ENCODE measurements around the gene CNIH1. TPM values are rescaled to one million over a fixed set of nuclear protein-coding genes. Genes with fewer than 3 reads are reported as not detected.
A peak's percentile ranks its signal among the peaks of the same experiment; 100 is the strongest.
"Not testable (repeated sequence)": the region's sequence is repeated elsewhere in the genome, so short reads cannot be mapped to it uniquely, and the experiment has no call there.

CNIH1 gene
- total RNA-seq, 2 donors from 2014 or later: 51.7 to 56.8 TPM

DNA sequence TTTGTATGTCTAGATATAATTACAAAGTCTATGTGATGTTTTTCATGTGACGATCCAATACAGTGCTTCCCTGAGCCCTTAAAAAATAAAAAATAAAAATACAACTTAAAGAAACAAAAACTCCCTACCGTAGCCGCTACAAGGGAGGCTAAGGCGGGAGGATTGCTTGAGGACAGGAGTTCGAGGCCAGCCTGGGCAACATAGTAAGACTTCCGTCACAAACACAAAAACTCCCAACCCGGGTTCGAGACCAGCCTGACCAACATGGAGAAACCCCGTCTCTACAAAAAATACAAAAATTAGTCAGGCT lies 45.0 kb downstream of the CNIH1 start:
- DNase-seq (ENCODE audit: low spot score) (no peak), ATAC-seq (no peak)
- H3K4me1 Mint-ChIP-seq (ENCODE audit: low read depth in 2 of 2): peaks cover 7 to 16% of the 10 kb centered on the region in 2 donors

DNA sequence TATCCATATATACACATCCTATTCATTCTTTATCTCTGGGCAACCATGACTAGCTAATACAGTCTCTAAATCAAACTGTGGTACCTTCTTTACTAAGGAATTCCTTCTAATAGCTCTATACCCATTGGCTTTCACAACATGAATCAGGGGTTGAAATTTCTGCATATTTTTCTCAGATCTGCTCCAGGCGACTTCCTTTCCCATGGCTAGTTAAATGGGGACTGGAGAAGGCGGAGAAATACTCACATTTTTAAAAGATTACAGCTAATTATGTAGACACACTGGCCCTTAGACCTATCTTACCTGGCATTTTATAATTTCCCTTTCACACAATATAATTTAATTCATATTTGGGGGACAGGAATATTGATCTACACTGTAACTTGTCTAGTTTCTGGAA lies 45.5 kb downstream of the CNIH1 start:
- ATAC-seq (no peak), DNase-seq (ENCODE audit: low spot score) (no peak)
- Mint-ChIP-seq H3K4me3 (no peak overlapping the region), H3K9me3 (no peaks in the 10 kb centered on the region), H3K27me3 (peaks cover under 1 to 12% of the 10 kb centered on the region in 2 donors), H3K4me1 (ENCODE audit: low read depth in 2 of 2) (peaks cover 7 to 16% of the 10 kb centered on the region in 2 donors), H3K36me3 (no peaks in the 10 kb centered on the region), H3K27ac (no peak overlapping the region)

More for the DNA sequence above, 45.0 kb downstream of the CNIH1 start:
- Mint-ChIP-seq H3K9me3 (no peaks in the 10 kb centered on the region), H3K4me3 (peak overlapping the region; percentile 80), H3K36me3 (no peaks in the 10 kb centered on the region), H3K27ac (peak overlapping the region; percentile 67 to 82), H3K27me3 (peaks cover 0 to 7% of the 10 kb centered on the region in 2 donors)

DNA sequence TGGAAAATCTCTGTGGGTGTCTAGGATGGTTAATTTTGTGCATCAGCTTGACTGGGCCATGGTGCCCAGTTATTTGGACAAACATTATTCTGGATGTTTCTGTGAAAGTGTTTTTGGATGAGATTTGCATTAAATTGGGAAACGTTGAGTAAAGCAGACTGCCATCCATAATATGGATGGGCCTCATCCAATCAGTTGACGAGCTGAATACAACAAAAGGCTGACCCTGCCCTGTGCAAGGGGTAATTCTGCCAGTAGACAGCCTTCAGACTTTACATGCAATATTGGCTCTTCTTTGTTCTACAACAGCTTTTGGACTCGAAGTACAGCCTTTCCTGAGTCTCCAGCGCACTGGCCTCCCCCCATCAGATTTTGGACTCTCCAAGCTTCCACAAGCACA lies 45.9 kb downstream of the CNIH1 start:
- Mint-ChIP-seq H3K4me1 (ENCODE audit: low read depth in 2 of 2) (peaks cover 7 to 16% of the 10 kb centered on the region in 2 donors), H3K9me3 (no peaks in the 10 kb centered on the region), H3K4me3 (no peak overlapping the region), H3K27me3 (peaks cover 2 to 15% of the 10 kb centered on the region in 2 donors), H3K27ac (no peak overlapping the region), H3K36me3 (no peaks in the 10 kb centered on the region)
- ATAC-seq: no peak
- no peak for DNase-seq (ENCODE audit: low spot score)

DNA sequence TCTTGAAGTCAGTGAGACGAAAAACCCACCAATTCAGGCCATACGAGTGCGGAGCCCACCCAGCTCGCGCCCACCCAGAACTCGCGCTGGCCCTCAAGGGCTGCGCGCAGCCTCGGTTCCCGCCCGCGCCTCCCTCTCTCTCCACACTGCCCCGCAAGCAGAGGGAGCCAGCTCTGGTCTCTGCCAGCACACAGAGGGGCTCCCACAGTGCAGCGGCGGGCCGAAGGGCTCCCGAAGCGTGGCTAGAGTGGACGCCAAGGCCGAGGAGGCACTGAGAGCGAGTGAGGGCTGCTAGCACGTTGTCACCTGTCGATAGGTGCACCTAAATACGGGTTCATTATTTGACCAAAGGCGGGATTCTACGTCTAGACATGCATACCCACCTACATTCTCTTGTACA lies 46.6 kb downstream of the CNIH1 start:
- H3K36me3 Mint-ChIP-seq: no peaks in the 10 kb centered on the region
- DNase-seq (ENCODE audit: low spot score) (no peak), ATAC-seq (no peak)
- H3K4me3 Mint-ChIP-seq: no peak overlapping the region
- no peak overlapping the region for H3K27ac Mint-ChIP-seq
- peaks cover 2 to 15% of the 10 kb centered on the region in 2 donors for H3K27me3 Mint-ChIP-seq
- H3K4me1 Mint-ChIP-seq (ENCODE audit: low read depth in 2 of 2): peaks cover 7 to 16% of the 10 kb centered on the region in 2 donors
- no peaks in the 10 kb centered on the region for H3K9me3 Mint-ChIP-seq

DNA sequence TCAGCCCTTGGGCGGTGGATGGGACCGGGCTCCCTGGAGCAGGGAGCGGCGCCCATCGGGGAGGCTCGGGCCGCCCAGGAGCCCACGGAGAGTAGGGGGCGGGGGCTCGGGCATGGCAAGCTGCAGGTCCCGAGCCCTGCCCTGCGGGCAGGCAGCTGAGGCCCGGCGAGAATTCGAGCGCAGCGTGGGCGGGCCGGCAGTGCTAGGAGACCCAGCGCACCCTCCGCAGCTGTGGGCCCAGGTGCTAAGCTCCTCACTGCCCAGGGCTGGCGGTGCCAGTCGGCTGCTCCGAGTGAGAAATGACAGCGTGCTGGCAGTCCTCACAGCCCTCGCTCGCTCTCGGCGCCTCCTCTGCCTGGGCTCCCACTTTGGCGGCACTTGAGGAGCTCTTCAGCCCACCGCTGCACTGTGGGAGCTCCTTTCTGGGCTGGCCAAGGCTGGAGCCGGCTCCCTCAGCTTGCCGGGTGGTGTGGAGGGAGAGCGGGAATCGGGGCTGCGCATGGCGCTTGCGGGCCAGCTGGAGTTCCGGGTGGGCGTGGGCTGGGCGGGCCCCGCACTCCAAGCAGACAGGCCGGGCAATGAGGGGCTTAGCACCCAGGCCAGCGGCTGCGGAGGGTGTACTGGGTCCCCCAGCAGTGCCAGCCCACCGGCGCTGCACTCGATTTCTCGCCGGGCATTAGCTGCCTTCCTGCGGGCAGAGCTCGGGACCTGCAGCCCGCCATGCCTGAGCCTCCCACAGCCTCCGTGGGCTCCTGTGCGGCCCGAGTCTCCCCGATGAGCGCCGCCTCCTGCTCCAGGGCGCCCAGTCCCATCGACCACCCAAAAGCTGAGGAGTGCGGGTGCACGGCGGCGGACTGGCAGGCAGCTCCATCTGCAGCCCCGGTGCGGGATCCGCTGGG lies 47.9 kb downstream of the CNIH1 start:
- Mint-ChIP-seq H3K4me1 (ENCODE audit: low read depth in 2 of 2) (peaks cover 4 to 12% of the 10 kb centered on the region in 2 donors), H3K27me3 (peaks cover 8 to 26% of the 10 kb centered on the region in 2 donors)
- ATAC-seq; H3K9me3 Mint-ChIP-seq; H3K4me3 Mint-ChIP-seq; H3K36me3 Mint-ChIP-seq; H3K27ac Mint-ChIP-seq; DNase-seq (ENCODE audit: low spot score): not testable (repeated sequence)

DNA sequence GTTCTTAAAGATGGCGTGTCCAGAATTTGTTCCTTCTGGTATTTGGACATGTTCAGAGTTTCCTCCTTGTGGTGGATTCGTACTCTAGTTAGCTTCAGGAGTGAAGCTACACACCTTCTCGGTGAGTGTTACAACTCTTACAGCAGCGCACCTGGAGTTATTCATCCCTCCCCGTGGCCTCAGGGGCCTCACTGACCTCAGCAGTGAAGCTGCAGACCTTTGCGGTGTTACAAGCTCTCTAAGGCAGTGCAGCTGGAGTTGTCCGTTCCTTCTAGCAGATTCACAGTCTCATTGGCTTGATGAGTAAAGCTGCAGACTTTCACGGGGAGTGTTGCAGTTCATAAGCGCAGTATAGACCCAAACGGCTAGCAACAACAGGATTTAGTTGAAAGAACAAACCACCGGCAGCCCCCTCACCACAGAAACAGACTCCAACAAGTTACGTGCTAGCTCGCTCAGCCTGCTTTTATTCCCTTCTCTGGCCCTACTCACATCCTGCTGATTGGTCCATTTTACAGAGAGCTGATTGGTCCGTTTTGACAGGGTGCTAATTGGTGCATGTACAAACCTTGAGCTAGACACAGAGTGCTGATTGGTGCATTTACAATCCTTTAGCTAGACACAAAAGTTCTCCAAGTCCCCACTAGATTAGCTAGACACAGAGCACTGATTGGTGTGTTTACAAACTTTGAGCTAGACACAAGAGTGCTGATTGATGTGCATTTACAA lies 48.9 kb downstream of the CNIH1 start:
- Mint-ChIP-seq H3K9me3 (no peaks in the 10 kb centered on the region), H3K27ac (no peak overlapping the region), H3K36me3 (no peaks in the 10 kb centered on the region), H3K4me1 (ENCODE audit: low read depth in 2 of 2) (peaks cover 4 to 7% of the 10 kb centered on the region in 2 donors), H3K27me3 (peaks cover 14 to 34% of the 10 kb centered on the region in 2 donors), H3K4me3 (no peak overlapping the region)
- ATAC-seq (no peak), DNase-seq (ENCODE audit: low spot score) (no peak)

DNA sequence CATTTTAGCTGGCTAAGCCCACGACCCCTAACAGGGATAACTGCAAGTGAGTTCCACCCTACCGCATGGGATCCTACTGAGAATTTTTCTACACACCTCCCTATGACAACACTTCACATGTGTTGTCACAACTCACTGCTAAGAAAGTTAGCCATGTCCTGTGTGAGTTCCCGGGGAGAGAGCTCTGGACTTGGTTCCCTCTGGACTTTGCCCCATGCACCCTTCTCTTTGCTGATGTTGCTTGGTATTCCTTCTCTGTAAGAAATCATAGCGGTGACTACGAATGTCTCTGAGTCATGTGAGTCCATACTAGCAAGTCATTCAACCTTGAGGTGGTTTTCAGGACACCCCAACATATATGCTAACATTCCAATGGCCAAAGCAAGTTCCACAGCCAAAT lies 53.8 kb downstream of the CNIH1 start:
- no peak overlapping the region for H3K27ac Mint-ChIP-seq
- ATAC-seq: peak in 1 of 2 donors; percentile 36
- H3K4me1 Mint-ChIP-seq (ENCODE audit: low read depth in 2 of 2): no peaks in the 10 kb centered on the region
- DNase-seq (ENCODE audit: low spot score): no peak
- H3K9me3 Mint-ChIP-seq: no peaks in the 10 kb centered on the region
- no peaks in the 10 kb centered on the region for H3K36me3 Mint-ChIP-seq
- H3K4me3 Mint-ChIP-seq: no peak overlapping the region
- H3K27me3 Mint-ChIP-seq: peaks cover 28 to 40% of the 10 kb centered on the region in 2 donors

DNA sequence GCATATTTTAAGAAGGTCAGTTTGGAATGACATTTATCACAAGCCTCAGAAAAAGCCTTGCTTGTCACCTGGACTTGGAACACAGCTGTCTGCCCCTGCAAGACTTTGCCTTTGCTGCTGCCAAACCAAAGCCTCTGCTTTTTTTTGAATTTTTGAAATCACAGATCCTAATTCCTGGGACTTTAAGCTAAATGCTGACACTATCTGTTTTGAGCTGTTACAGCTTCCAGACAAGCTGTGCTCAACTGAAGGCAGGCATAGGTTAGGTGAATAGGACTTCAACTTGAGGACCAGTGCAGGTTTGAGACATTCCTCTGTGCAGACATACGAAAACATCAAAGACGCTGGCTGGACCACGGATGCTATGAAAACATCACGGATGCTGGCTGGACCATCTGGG lies 55.6 kb downstream of the CNIH1 start:
- ATAC-seq: no peak
- Mint-ChIP-seq H3K27ac (no peak overlapping the region), H3K27me3 (peaks cover 27 to 30% of the 10 kb centered on the region in 2 donors), H3K4me1 (ENCODE audit: low read depth in 2 of 2) (no peaks in the 10 kb centered on the region), H3K36me3 (no peaks in the 10 kb centered on the region), H3K9me3 (no peaks in the 10 kb centered on the region), H3K4me3 (no peak overlapping the region)
- DNase-seq (ENCODE audit: low spot score): no peak

DNA sequence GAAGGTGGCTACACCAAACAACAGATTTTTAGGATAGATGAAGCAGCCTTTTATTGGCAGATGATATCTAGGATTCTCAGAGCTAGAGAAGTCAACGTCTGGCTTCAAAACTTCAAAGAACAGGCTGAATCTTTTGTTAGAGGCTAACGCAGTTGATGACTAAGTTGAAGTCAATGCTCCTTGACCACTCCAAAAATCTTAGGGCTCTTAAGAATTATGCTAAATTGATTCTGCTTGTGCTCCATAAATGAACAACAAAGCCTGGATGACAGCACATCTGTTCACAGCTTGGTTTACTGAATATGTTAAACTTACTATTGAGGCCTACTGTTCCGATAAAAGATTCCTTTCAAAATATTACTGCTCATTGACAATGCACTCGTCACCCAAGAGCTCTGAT lies 57.3 kb downstream of the CNIH1 start:
- DNase-seq (ENCODE audit: low spot score) (no peak), ATAC-seq (no peak)
- H3K4me1 Mint-ChIP-seq (ENCODE audit: low read depth in 2 of 2): no peaks in the 10 kb centered on the region
- H3K27ac Mint-ChIP-seq: no peak overlapping the region
- peaks cover 33 to 39% of the 10 kb centered on the region in 2 donors for H3K27me3 Mint-ChIP-seq
- H3K4me3 Mint-ChIP-seq: no peak overlapping the region
- no peaks in the 10 kb centered on the region for H3K36me3 Mint-ChIP-seq
- H3K9me3 Mint-ChIP-seq: no peaks in the 10 kb centered on the region

DNA sequence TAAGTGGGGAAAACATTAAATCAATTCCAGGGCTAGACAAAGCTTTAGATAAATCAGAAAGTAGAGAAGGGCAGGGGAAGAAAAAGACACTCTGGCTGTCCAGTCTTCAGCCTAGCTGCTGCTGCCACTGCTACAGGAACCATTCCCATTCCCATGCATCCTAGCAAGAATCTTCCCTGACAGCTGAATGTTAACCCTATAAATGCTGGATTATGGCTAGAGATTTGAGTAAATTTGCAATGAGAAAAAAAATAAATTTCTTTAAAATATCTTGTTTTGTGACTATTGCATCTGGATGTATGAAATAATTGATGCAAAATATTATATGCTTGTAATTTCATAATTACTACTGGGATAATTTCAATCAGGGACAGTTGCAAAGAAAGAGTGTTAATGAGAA lies 59.4 kb downstream of the CNIH1 start:
- ATAC-seq: no peak
- H3K27me3 Mint-ChIP-seq: peaks cover 27 to 31% of the 10 kb centered on the region in 2 donors
- H3K36me3 Mint-ChIP-seq: no peaks in the 10 kb centered on the region
- no peak overlapping the region for H3K27ac Mint-ChIP-seq
- no peak for DNase-seq (ENCODE audit: low spot score)
- no peaks in the 10 kb centered on the region for H3K9me3 Mint-ChIP-seq
- H3K4me3 Mint-ChIP-seq: no peak overlapping the region
- no peaks in the 10 kb centered on the region for H3K4me1 Mint-ChIP-seq (ENCODE audit: low read depth in 2 of 2)

DNA sequence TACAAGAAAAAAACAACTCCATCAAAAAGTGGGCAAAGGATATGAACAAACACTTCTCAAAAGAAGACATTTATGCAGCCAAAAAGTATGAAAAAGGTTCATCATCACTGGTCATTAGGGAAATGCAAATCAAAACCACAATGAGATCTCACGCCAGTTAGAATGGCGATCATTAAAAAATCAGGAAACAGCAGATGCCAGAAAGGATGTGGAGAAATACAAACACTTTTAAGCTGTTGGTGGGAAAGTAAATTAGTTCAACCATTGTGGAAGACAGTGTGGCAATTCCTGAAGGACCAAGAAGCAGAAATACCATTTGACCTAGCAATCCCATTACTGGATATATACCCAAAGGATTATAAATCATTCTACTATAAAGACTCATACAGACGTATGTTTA lies 60.6 kb downstream of the CNIH1 start:
- ATAC-seq; H3K27ac Mint-ChIP-seq; H3K9me3 Mint-ChIP-seq; H3K4me1 Mint-ChIP-seq (ENCODE audit: low read depth in 2 of 2); H3K36me3 Mint-ChIP-seq; DNase-seq (ENCODE audit: low spot score); H3K4me3 Mint-ChIP-seq: not testable (repeated sequence)
- H3K27me3 Mint-ChIP-seq: peaks cover 27 to 28% of the 10 kb centered on the region in 2 donors

DNA sequence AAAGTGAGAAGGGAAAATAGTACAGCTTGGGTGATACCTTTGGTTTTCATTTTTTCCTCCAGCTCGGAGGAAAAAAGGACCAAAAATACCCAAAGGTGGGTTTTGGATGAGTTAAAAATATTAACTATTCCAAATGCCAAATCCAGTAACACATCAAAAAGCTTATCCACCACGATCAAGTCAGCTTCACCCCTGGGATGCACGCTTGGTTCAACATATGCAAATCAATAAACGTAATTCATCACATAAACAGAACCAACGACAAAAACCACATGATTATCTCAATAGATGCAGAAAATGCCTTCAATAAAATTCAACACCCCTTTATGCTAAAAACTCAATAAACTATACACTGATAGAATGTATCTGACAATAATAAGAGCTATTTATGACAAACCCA lies 62.3 kb downstream of the CNIH1 start:
- not testable (repeated sequence) for DNase-seq (ENCODE audit: low spot score); H3K27ac Mint-ChIP-seq

DNA sequence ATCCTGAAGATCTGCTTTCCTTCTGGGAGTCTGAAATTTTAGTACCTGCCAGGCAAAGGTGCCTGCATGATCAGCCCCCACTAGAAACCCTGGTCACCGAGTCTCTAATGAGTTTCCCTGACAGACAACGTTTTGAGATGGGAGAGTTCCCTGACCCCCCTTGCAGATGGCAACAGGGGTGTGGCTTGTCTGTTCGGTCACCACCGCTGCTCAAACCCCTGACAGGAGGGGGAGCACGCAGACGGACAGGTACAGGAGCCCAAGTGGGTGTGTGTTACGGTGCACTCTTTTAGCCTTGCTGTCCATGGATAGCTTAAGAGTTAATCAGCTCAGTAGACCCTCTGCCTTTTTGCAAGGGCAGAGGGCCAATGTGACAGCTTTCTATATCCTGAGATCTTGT lies 63.7 kb downstream of the CNIH1 start:
- ATAC-seq (no peak), DNase-seq (ENCODE audit: low spot score) (no peak)
- Mint-ChIP-seq H3K27me3 (peaks cover 21 to 22% of the 10 kb centered on the region in 2 donors), H3K4me3 (no peak overlapping the region), H3K9me3 (no peaks in the 10 kb centered on the region), H3K4me1 (ENCODE audit: low read depth in 2 of 2) (no peaks in the 10 kb centered on the region), H3K27ac (no peak overlapping the region), H3K36me3 (no peaks in the 10 kb centered on the region)

More for the DNA sequence above, 62.3 kb downstream of the CNIH1 start:
- not testable (repeated sequence) for H3K9me3 Mint-ChIP-seq; ATAC-seq; H3K36me3 Mint-ChIP-seq; H3K4me3 Mint-ChIP-seq; H3K4me1 Mint-ChIP-seq (ENCODE audit: low read depth in 2 of 2)
- peaks cover 21 to 25% of the 10 kb centered on the region in 2 donors for H3K27me3 Mint-ChIP-seq
